HepG2 (cell line): ENCODE measurements around the gene RPL36. TPM values are rescaled to one million over a fixed set of nuclear protein-coding genes. Genes with fewer than 3 reads are reported as not detected.

Source experiments
- ETV5 ChIP-seq: IDR thresholded peaks from 2 replicates; pipeline ENCODE4 v1.6.1; 2018; ENCODE audit warnings: missing biosample characterization, missing genetic modification reagents, inconsistent platforms, borderline replicate concordance
- KDM1A ChIP-seq: IDR thresholded peaks from 2 replicates; pipeline ENCODE4 v1.6.1; 2016; ENCODE audit warnings: missing compliant biosample characterization
- KLF15 ChIP-seq: sonication (generic); formaldehyde crosslinking; IDR thresholded peaks from 2 replicates; pipeline ENCODE4 v1.8.1; 2023; ENCODE audit warnings: borderline replicate concordance, mild to moderate bottlenecking, inconsistent platforms, missing genetic modification reagents, mixed read lengths
- NFKBIZ ChIP-seq: IDR thresholded peaks from 2 replicates; pipeline ENCODE4 v1.6.1; 2018; ENCODE audit warnings: missing genetic modification reagents, missing compliant biosample characterization
- PCBP1 ChIP-seq: fragments of 200-400 bp; formaldehyde crosslinking; IDR thresholded peaks from 2 replicates; pipeline ENCODE4 v1.6.1; 2017; ENCODE audit warnings: mild to moderate bottlenecking, low read depth, low read length, borderline replicate concordance
- ZNF709 ChIP-seq: sonication (generic); formaldehyde crosslinking; IDR thresholded peaks from 2 replicates; pipeline ENCODE4 v1.5.0; 2020; ENCODE audit warnings: mild to moderate bottlenecking, missing genetic modification reagents
- ZNF790 ChIP-seq: sonication (generic); formaldehyde crosslinking; IDR thresholded peaks from 2 replicates; pipeline ENCODE4 v1.8.0; 2022; ENCODE audit warnings: missing genetic modification reagents, mild to moderate bottlenecking, borderline replicate concordance
- ZNF891 ChIP-seq: sonication (generic); formaldehyde crosslinking; IDR thresholded peaks from 2 replicates; pipeline ENCODE4 v1.5.0; 2020; ENCODE audit warnings: mild to moderate bottlenecking, missing genetic modification reagents
- polyA plus RNA-seq, 8 experiments: library from polyadenylated mRNA; depleted of rRNA in 3 of 8; stranded (reverse) in 7 of 8; unstranded in 1 of 8; fragments of >200 nt; fragmentation: Illumina TruSeq in 4 of 8; extraction: Trizol in 4 of 8; gene quantifications; 2 replicates each; pipeline versions ENCODE4 v1.2.1 to v1.2.3, GENCODE V29; 2011 to 2016; ENCODE audit warnings: low read depth in 4 of 8, missing spikeins in 1 of 8, mixed read lengths in 1 of 8; ENCODE audit not compliant: insufficient read depth in 1 of 8
- total RNA-seq, 5 experiments: library from RNA; depleted of rRNA; stranded (reverse); fragments of >200 nt; fragmentation: Illumina TruSeq; extraction: Trizol; gene quantifications; 2 replicates each; pipeline ENCODE4 v1.2.3, GENCODE V29; 2016; ENCODE audit warnings: low read depth in 1 of 5
- TF ChIP-seq, protein P1 (sequence below): sonication (generic); formaldehyde crosslinking; IDR thresholded peaks from 2 replicates; pipeline ENCODE4 v1.4.0; 2020; ENCODE audit warnings: low read depth, missing genetic modification reagents
- TF ChIP-seq, protein P2 (sequence below): sonication (generic); formaldehyde crosslinking; IDR thresholded peaks from 2 replicates; pipeline ENCODE4 v1.4.0; 2020; ENCODE audit warnings: mild to moderate bottlenecking, low read depth, missing genetic modification reagents
- TF ChIP-seq, protein P3 (sequence below): IDR thresholded peaks from 2 replicates; pipeline ENCODE4 v1.6.1; 2016; ENCODE audit warnings: low read depth, borderline replicate concordance
- TF ChIP-seq, protein P4 (sequence below): fragments of 450-650 bp; IDR thresholded peaks from 2 replicates; pipeline ENCODE4 v1.6.1; 2017; ENCODE audit warnings: mild to moderate bottlenecking
- TF ChIP-seq, protein P5 (sequence below): sonication (generic); formaldehyde crosslinking; IDR thresholded peaks from 2 replicates; pipeline ENCODE4 v1.4.0; 2020; ENCODE audit warnings: missing genetic modification reagents

Gene RPL36
- total and polyA plus RNA-seq, 2 of the 13 experiments (the other 11 are each of a cell fraction or from before 2014, with no cell fraction given), result 706 to 740 TPM

DNA sequence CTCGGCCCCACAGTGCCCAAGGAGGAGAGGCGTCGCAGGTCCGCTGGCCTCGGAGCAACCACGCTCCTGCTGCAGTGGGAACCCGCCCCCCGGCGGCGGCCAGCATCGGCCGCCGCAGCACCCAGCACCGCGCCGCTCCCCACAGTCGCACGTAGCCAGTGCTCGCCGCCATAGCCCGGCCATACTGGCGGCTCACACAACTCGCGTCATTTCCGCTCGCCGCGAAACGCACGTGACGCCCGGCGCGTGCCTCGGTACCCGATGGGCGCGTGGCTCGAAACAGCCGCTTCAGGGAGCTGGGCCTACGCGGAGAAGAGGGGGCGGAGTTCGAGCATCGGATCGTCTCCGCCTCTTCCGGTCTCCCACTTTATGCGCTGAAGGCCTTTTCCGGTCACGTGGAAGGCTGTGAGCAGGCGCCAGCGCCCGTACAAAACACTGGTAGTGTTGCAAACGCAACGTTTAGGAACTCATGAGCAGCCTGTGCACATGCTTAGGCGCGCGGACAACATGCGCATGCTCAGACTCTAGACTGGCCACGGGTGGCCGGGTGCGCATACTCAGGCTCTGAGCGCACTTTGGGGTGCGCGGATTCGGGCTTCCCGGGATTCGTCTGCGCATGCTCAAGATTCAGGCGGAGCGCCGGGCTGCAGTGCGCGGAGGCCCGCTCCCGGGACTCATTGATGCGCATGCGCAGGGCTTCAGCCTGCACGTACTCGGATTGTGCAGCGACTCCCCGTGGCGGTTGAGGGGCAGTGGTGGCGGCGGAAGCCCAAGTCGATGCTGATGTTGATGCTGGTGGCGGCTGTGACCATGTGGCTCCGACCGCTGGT, 30.1 kb downstream of the RPL36 start, which contains the start of the genes CATSPERD and LONP1 (continued):
- 0 out of 2 replicates have a peak, but pooled peaks have one; percentile 76 for TF ChIP-seq KLF15 (CRISPR knock-in tag)
- TF ChIP-seq ZNF709, result 0 out of 2 replicates have a peak, but pooled peaks have one; percentile 22
- TF ChIP-seq ZNF891, result peak; percentile 62
- TF ChIP-seq ZNF790 (CRISPR knock-in tag), result 0 out of 2 replicates have a peak, but pooled peaks have one; percentile 31
- TF ChIP-seq KDM1A, result 0 out of 2 replicates have a peak, but pooled peaks have one; percentile 40
- 0 out of 2 replicates have a peak, but pooled peaks have one; percentile 27 for TF ChIP-seq PCBP1
- TF ChIP-seq, protein P1, sequence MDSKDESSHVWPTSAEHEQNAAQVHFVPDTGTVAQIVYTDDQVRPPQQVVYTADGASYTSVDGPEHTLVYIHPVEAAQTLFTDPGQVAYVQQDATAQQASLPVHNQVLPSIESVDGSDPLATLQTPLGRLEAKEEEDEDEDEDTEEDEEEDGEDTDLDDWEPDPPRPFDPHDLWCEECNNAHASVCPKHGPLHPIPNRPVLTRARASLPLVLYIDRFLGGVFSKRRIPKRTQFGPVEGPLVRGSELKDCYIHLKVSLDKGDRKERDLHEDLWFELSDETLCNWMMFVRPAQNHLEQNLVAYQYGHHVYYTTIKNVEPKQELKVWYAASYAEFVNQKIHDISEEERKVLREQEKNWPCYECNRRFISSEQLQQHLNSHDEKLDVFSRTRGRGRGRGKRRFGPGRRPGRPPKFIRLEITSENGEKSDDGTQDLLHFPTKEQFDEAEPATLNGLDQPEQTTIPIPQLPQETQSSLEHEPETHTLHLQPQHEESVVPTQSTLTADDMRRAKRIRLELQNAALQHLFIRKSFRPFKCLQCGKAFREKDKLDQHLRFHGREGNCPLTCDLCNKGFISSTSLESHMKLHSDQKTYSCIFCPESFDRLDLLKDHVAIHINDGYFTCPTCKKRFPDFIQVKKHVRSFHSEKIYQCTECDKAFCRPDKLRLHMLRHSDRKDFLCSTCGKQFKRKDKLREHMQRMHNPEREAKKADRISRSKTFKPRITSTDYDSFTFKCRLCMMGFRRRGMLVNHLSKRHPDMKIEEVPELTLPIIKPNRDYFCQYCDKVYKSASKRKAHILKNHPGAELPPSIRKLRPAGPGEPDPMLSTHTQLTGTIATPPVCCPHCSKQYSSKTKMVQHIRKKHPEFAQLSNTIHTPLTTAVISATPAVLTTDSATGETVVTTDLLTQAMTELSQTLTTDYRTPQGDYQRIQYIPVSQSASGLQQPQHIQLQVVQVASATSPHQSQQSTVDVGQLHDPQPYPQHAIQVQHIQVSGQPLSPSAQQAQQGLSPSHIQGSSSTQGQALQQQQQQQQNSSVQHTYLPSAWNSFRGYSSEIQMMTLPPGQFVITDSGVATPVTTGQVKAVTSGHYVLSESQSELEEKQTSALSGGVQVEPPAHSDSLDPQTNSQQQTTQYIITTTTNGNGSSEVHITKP (CRISPR knock-in tag), result peak; percentile 75
- TF ChIP-seq, protein P2, sequence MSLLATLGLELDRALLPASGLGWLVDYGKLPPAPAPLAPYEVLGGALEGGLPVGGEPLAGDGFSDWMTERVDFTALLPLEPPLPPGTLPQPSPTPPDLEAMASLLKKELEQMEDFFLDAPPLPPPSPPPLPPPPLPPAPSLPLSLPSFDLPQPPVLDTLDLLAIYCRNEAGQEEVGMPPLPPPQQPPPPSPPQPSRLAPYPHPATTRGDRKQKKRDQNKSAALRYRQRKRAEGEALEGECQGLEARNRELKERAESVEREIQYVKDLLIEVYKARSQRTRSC (CRISPR knock-in tag), result no peak
- TF ChIP-seq NFKBIZ (CRISPR knock-in tag), result peak; percentile 39
- TF ChIP-seq, protein P3, sequence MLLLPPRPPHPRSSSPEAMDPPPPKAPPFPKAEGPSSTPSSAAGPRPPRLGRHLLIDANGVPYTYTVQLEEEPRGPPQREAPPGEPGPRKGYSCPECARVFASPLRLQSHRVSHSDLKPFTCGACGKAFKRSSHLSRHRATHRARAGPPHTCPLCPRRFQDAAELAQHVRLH (CRISPR knock-in tag), result peak; percentile 95
- TF ChIP-seq, protein P4, sequence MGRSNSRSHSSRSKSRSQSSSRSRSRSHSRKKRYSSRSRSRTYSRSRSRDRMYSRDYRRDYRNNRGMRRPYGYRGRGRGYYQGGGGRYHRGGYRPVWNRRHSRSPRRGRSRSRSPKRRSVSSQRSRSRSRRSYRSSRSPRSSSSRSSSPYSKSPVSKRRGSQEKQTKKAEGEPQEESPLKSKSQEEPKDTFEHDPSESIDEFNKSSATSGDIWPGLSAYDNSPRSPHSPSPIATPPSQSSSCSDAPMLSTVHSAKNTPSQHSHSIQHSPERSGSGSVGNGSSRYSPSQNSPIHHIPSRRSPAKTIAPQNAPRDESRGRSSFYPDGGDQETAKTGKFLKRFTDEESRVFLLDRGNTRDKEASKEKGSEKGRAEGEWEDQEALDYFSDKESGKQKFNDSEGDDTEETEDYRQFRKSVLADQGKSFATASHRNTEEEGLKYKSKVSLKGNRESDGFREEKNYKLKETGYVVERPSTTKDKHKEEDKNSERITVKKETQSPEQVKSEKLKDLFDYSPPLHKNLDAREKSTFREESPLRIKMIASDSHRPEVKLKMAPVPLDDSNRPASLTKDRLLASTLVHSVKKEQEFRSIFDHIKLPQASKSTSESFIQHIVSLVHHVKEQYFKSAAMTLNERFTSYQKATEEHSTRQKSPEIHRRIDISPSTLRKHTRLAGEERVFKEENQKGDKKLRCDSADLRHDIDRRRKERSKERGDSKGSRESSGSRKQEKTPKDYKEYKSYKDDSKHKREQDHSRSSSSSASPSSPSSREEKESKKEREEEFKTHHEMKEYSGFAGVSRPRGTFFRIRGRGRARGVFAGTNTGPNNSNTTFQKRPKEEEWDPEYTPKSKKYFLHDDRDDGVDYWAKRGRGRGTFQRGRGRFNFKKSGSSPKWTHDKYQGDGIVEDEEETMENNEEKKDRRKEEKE, result no peak
- TF ChIP-seq, protein P5, sequence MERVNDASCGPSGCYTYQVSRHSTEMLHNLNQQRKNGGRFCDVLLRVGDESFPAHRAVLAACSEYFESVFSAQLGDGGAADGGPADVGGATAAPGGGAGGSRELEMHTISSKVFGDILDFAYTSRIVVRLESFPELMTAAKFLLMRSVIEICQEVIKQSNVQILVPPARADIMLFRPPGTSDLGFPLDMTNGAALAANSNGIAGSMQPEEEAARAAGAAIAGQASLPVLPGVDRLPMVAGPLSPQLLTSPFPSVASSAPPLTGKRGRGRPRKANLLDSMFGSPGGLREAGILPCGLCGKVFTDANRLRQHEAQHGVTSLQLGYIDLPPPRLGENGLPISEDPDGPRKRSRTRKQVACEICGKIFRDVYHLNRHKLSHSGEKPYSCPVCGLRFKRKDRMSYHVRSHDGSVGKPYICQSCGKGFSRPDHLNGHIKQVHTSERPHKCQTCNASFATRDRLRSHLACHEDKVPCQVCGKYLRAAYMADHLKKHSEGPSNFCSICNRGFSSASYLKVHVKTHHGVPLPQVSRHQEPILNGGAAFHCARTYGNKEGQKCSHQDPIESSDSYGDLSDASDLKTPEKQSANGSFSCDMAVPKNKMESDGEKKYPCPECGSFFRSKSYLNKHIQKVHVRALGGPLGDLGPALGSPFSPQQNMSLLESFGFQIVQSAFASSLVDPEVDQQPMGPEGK (CRISPR knock-in tag), result peak; percentile 56; the same call in 1 of the 2 replicates
- peak; percentile 95 for TF ChIP-seq ETV5 (CRISPR knock-in tag)
